CD14-positive monocyte (primary cell): ENCODE results near the gene UCHL1. TPM values are rescaled to one million over a fixed set of nuclear protein-coding genes. Genes with fewer than 3 reads are reported as not detected.

Source experiments
- DNase-seq, 3 donors: peaks; one replicate each; pipeline ENCODE4 v3.0.0-alpha.2; 2011 to 2022
- H2AFZ ChIP-seq: 2 replicates; pipeline ENCODE4 v1.6.0; 2012; ENCODE audit warnings: mild to moderate bottlenecking, low read depth, low read length, inconsistent platforms; ENCODE audit not compliant: insufficient read depth, poor library complexity, severe bottlenecking
- H3K27ac ChIP-seq, 2 donors: 1 replicate in 1 of 2; 2 replicates in 1 of 2; pipeline ENCODE4 v1.5.1; 2012 to 2013; ENCODE audit warnings: low read length in 2 of 2, control low read depth in 1 of 2, inconsistent platforms in 1 of 2, low read depth in 1 of 2, mild to moderate bottlenecking in 1 of 2
- H3K27me3 ChIP-seq, 2 donors: one replicate each; pipeline versions ENCODE4 v1.6.0 to v1.6.1; 2011 to 2013; ENCODE audit warnings: low read length in 2 of 2; ENCODE audit not compliant: control insufficient read depth in 2 of 2, insufficient read depth in 2 of 2
- H3K36me3 ChIP-seq, 2 donors: replicated peaks in 1 of 2; 1 replicate in 1 of 2; 2 replicates in 1 of 2; pipeline versions ENCODE4 v1.5.1 to v1.6.1; 2012 to 2013; ENCODE audit warnings: low read length in 2 of 2, control low read depth in 1 of 2, inconsistent platforms in 1 of 2, mild to moderate bottlenecking in 1 of 2; ENCODE audit not compliant: insufficient read depth in 2 of 2, control insufficient read depth in 1 of 2
- H3K4me1 ChIP-seq, 2 donors: 1 replicate in 1 of 2; 2 replicates in 1 of 2; pipeline versions ENCODE4 v1.5.1 to v1.6.1; 2012 to 2013; ENCODE audit warnings: low read length in 2 of 2, control low read depth in 1 of 2, inconsistent platforms in 1 of 2, mild to moderate bottlenecking in 1 of 2, moderate library complexity in 1 of 2; ENCODE audit not compliant: insufficient read depth in 2 of 2, control insufficient read depth in 1 of 2
- H3K4me2 ChIP-seq: replicated peaks from 2 replicates; pipeline ENCODE3; 2012; ENCODE audit warnings: low read length, moderate library complexity, mild to moderate bottlenecking; ENCODE audit not compliant: poor library complexity, severe bottlenecking; ENCODE audit errors: extremely low read depth
- H3K4me3 ChIP-seq, 3 experiments: fragments of 200-600 bp in 1 of 3; sonication (generic) in 1 of 3; replicated peaks in 1 of 3; 1 replicate in 2 of 3; 2 replicates in 1 of 3; pipeline ENCODE4 v1.5.1; 2011 to 2013; ENCODE audit warnings: low read length in 3 of 3, mild to moderate bottlenecking in 3 of 3, control low read depth in 2 of 3, low read depth in 2 of 3, inconsistent platforms in 1 of 3, moderate library complexity in 1 of 3
- H3K79me2 ChIP-seq: 2 replicates; pipeline ENCODE4 v1.6.0; 2012; ENCODE audit warnings: mild to moderate bottlenecking, control low read depth, inconsistent platforms, low read length, moderate library complexity; ENCODE audit not compliant: insufficient read depth
- H3K9ac ChIP-seq: 2 replicates; pipeline ENCODE4 v1.6.0; 2017; ENCODE audit warnings: low read length, mild to moderate bottlenecking; ENCODE audit not compliant: insufficient read depth, poor library complexity, severe bottlenecking
- H3K9me3 ChIP-seq, 2 donors: replicated peaks in 1 of 2; 1 replicate in 1 of 2; 2 replicates in 1 of 2; pipeline versions ENCODE4 v1.5.1 to v1.6.1; 2012 to 2013; ENCODE audit warnings: low read length in 2 of 2, control low read depth in 1 of 2; ENCODE audit not compliant: control insufficient read depth in 1 of 2, insufficient read depth in 1 of 2
- H4K20me1 ChIP-seq: 2 replicates; pipeline ENCODE4 v1.6.0; 2012; ENCODE audit warnings: mild to moderate bottlenecking, low read length, control low read depth, moderate library complexity; ENCODE audit not compliant: insufficient read depth
- H3K27ac Mint-ChIP-seq, 7 donors: one replicate each; pipeline ENCODE4 v1.8.0; 2020; ENCODE audit warnings: mild to moderate bottlenecking in 7 of 7, mixed read lengths in 7 of 7, moderate library complexity in 6 of 7, inconsistent platforms in 2 of 7
- H3K27me3 Mint-ChIP-seq, 3 donors: one replicate each; pipeline ENCODE4 v1.8.0; 2021 to 2022; ENCODE audit warnings: low read depth in 3 of 3, mild to moderate bottlenecking in 3 of 3, mixed read lengths in 3 of 3, moderate library complexity in 3 of 3, inconsistent platforms in 1 of 3
- H3K36me3 Mint-ChIP-seq, 2 donors: one replicate each; pipeline ENCODE4 v1.8.0; 2020; ENCODE audit warnings: mixed read lengths in 2 of 2, inconsistent platforms in 1 of 2, mild to moderate bottlenecking in 1 of 2
- H3K4me1 Mint-ChIP-seq: one replicate; pipeline ENCODE4 v1.8.0; 2020; ENCODE audit warnings: mild to moderate bottlenecking, mixed read lengths
- H3K4me3 Mint-ChIP-seq, 2 donors: one replicate each; pipeline ENCODE4 v1.8.0; 2020; ENCODE audit warnings: mild to moderate bottlenecking in 2 of 2, mixed read lengths in 2 of 2, moderate library complexity in 1 of 2
- H3K9me3 Mint-ChIP-seq, 7 donors: one replicate each; pipeline ENCODE4 v1.8.0; 2020 to 2022; ENCODE audit warnings: mixed read lengths in 7 of 7, mild to moderate bottlenecking in 6 of 7, moderate library complexity in 6 of 7, inconsistent platforms in 2 of 7
- WGBS: methylation state at CpG from one replicate; pipeline ENCODE4 v1.1.5; 2013; ENCODE audit warnings: missing lambda C conversion rate; ENCODE audit not compliant: insufficient coverage; 5-methylcytosine and 5-hydroxymethylcytosine counted together
- intact Hi-C, 2 donors: fragments of 100-400 bp; cut with micrococcal nuclease; formaldehyde crosslinking; loops; one replicate each; pipeline versions ENCODE4 v1.15.0 to v1.15.1; 2023
- polyA plus RNA-seq, 3 donors: library from polyadenylated mRNA; depleted of rRNA in 1 of 3; unstranded in 2 of 3; stranded (reverse) in 1 of 3; fragments of 300-500 nt in 2 of 3; fragments of >200 nt in 1 of 3; fragmentation: Illumina TruSeq in 2 of 3; gene quantifications; 1 replicate in 2 of 3; 2 replicates in 1 of 3; pipeline ENCODE4 v1.2.3, GENCODE V29; 2012 to 2021
- TF ChIP-seq, protein P1 (sequence below): fragments of 200-600 bp; IDR thresholded peaks from one replicate; pipeline ENCODE4 v1.8.0; 2022; ENCODE audit warnings: antibody characterized with exemption, mild to moderate bottlenecking

The UCHL1 gene
- polyA plus RNA-seq, 3 donors = not detected

- Histone ChIP-seq H3K9me3 (peaks cover 10 to 21% of the 10 kb centered on the region in 2 donors), H3K79me2 (no peaks in the 10 kb centered on the region), H3K4me1 (no peaks in the 10 kb centered on the region), H3K27me3 (no peaks in the 10 kb centered on the region), H3K9ac (no peak overlapping the region), H3K36me3 (no peaks in the 10 kb centered on the region), H3K27ac (no peak overlapping the region), H3K4me2 (no peak overlapping the region), H3K4me3 (no peak overlapping the region), H4K20me1 (no peaks in the 10 kb centered on the region), H2AFZ (no peak overlapping the region)
- Mint-ChIP-seq H3K9me3 (peaks cover 4 to 28% (median 24%) of the 10 kb centered on the region in 7 donors), H3K4me1 (no peaks in the 10 kb centered on the region), H3K27ac (no peak overlapping the region), H3K4me3 (no peak overlapping the region), H3K27me3 (peaks cover 0 to 2% (median 0%) of the 10 kb centered on the region in 3 donors), H3K36me3 (no peaks in the 10 kb centered on the region)
- no CpG with 5 or more reads among the region's 1 CpG for WGBS
- TF ChIP-seq, protein P1, sequence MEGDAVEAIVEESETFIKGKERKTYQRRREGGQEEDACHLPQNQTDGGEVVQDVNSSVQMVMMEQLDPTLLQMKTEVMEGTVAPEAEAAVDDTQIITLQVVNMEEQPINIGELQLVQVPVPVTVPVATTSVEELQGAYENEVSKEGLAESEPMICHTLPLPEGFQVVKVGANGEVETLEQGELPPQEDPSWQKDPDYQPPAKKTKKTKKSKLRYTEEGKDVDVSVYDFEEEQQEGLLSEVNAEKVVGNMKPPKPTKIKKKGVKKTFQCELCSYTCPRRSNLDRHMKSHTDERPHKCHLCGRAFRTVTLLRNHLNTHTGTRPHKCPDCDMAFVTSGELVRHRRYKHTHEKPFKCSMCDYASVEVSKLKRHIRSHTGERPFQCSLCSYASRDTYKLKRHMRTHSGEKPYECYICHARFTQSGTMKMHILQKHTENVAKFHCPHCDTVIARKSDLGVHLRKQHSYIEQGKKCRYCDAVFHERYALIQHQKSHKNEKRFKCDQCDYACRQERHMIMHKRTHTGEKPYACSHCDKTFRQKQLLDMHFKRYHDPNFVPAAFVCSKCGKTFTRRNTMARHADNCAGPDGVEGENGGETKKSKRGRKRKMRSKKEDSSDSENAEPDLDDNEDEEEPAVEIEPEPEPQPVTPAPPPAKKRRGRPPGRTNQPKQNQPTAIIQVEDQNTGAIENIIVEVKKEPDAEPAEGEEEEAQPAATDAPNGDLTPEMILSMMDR = no peak
- intact Hi-C loops = no loop called here
- DNase-seq = no peak
Measured at GRCh38 chr4:41296995-41297394, 40.3 kb downstream of the UCHL1 start.

GRCh38 chr4:41297832-41298231 lies 41.1 kb downstream of the UCHL1 start:
- Mint-ChIP-seq H3K4me1 (no peaks in the 10 kb centered on the region), H3K27me3 (no peaks in the 10 kb centered on the region), H3K36me3 (no peaks in the 10 kb centered on the region), H3K27ac (no peak overlapping the region), H3K4me3 (no peak overlapping the region), H3K9me3 (peaks cover 3 to 23% (median 20%) of the 10 kb centered on the region in 7 donors)
- Histone ChIP-seq H3K27me3 (no peaks in the 10 kb centered on the region), H2AFZ (no peak overlapping the region), H3K36me3 (no peaks in the 10 kb centered on the region), H3K79me2 (no peaks in the 10 kb centered on the region), H3K4me2 (no peak overlapping the region), H3K4me1 (no peaks in the 10 kb centered on the region), H3K9me3 (peaks cover 10 to 21% of the 10 kb centered on the region in 2 donors), H3K9ac (no peak overlapping the region), H3K27ac (no peak overlapping the region), H4K20me1 (no peaks in the 10 kb centered on the region), H3K4me3 (no peak overlapping the region)
- TF ChIP-seq, protein P1 = no peak
- intact Hi-C loops = no loop called here
- DNase-seq = no peak
- WGBS = no CpG with 5 or more reads among the region's 2 CpGs
